ENCODE measurements around the gene FARP1. TPM values are rescaled to one million over a fixed set of nuclear protein-coding genes. Genes with fewer than 3 reads are reported as not detected.

Gene FARP1
- total RNA-seq, 4 donors from 2014 or later: 103 to 172 (median 129) TPM

DNA sequence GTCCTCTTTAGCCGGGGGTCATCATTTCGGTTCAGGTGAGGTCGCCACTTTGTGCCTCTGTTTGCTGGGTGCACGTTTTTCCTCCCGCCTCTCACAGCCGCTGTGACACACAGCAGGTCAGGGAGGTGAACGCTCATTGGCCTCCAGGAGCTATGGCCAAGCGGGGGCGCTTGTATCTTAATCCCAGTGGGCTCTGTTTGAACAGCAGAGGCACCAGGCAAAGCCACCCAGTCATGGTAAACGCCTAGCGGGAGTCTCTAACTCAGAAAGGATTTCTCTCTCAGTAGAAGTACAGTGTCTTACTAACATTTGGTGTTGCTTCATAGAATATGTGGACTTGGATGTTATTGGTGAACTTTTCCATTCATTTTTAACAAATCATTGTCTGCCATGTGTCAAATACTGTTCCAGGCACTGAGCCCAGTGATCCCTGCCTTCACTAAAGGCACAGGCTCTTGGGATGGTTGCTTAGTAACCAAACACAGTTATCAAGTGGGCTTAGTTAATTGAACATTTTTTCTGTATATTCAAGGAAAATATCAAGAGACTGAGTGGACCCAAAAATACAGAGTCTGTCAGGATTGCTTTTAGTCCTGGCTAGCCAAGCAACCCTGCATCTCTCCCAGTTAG lies 247.3 kb downstream of the FARP1 start:
- intact Hi-C loops (cut with DNase I): no loop called here
- no peak for TF ChIP-seq POLR2A (IDR thresholded peaks at IDR 0.05)
- TF ChIP-seq, protein P1, sequence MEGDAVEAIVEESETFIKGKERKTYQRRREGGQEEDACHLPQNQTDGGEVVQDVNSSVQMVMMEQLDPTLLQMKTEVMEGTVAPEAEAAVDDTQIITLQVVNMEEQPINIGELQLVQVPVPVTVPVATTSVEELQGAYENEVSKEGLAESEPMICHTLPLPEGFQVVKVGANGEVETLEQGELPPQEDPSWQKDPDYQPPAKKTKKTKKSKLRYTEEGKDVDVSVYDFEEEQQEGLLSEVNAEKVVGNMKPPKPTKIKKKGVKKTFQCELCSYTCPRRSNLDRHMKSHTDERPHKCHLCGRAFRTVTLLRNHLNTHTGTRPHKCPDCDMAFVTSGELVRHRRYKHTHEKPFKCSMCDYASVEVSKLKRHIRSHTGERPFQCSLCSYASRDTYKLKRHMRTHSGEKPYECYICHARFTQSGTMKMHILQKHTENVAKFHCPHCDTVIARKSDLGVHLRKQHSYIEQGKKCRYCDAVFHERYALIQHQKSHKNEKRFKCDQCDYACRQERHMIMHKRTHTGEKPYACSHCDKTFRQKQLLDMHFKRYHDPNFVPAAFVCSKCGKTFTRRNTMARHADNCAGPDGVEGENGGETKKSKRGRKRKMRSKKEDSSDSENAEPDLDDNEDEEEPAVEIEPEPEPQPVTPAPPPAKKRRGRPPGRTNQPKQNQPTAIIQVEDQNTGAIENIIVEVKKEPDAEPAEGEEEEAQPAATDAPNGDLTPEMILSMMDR (IDR thresholded peaks at IDR 0.05): no peak
- H3K36me3 ChIP-seq: peaks cover 0 to 6% of the 10 kb centered on the region in 2 donors
- H3K27me3 ChIP-seq: no peaks in the 10 kb centered on the region
- peaks cover 40 to 51% of the 10 kb centered on the region in 2 donors for H3K4me1 ChIP-seq
- DNase-seq: no peak
- 82 to 97% methylated on average over 10 to 11 of the region's 11 CpGs for WGBS, 2 donors
- H3K9me3 ChIP-seq: no peaks in the 10 kb centered on the region
- H3K27ac ChIP-seq: peak overlapping the region in 2 of 3 donors; percentile 2 to 32
- H3K4me3 ChIP-seq (replicated peaks in 1 of 3): no peak overlapping the region

DNA sequence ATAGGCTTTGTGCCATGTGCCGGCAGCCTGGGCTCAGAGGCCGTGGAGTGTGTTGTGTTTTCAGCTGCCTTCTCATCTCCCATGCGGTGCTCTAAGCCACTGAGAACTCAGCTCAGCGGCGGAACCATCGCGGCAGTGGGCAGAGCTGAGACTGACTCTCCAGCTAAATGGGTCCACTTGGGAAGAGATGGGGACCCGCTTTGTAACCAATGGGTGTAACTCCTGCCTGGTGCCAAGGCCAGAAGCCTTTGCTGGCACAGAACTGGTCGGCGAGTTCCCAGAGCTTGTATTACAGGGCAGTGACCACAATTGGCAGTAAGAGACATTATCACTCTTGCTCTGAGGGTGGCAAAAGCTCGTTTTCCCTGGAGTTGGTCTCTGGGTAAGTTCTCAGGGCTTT lies 251.0 kb downstream of the FARP1 start:
- peaks cover 0 to 8% of the 10 kb centered on the region in 2 donors for H3K36me3 ChIP-seq

DNA sequence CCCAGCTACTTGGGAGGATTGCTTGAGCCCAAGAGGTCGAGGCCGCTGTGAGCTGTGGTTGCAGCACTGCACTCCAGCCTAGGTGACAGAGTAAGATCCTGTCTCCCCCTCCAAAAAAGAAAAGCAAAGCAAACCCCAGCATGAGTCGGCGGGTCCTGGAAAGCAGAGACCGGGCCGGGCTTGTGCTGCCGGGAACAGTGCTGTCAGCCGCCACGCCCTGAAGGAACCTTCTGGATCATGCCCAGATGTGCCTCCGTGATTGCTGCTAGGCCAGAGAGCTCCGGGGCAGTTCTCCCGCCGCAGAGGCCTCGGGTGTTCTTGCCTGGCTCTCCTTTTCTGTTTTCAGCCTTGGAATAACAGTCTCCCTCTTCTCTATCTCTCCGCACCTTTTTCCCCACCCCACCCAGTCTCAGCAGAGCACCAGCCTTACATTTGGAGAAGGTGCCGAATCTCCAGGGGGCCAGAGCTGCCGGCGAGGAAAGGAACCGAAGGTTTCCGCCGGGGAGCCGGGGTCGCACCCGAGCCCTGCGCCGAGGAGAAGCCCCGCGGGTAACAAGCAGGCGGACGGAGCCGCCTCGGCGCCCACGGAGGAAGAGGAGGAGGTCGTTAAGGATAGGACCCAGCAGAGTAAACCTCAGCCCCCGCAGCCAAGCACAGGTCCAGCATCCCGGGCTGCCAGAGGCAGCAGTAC lies 252.1 kb downstream of the FARP1 start:
- TF ChIP-seq POLR2A (IDR thresholded peaks at IDR 0.05): no peak
- TF ChIP-seq, protein P1 (IDR thresholded peaks at IDR 0.05): no peak
- no peaks in the 10 kb centered on the region for H3K9me3 ChIP-seq
- peaks cover 55 to 58% of the 10 kb centered on the region in 2 donors for H3K4me1 ChIP-seq
- H3K4me3 ChIP-seq (replicated peaks in 1 of 3): no peak overlapping the region
- no peaks in the 10 kb centered on the region for H3K27me3 ChIP-seq
- 93 to 95% methylated on average over 37 of the region's 37 CpGs for WGBS, 2 donors
- peak overlapping the region in 1 of 3 donors; percentile 77 for H3K27ac ChIP-seq
- no peak for DNase-seq
- peaks cover 0 to 8% of the 10 kb centered on the region in 2 donors for H3K36me3 ChIP-seq
- intact Hi-C loops (cut with DNase I): no loop called here

More for the DNA sequence above, 251.0 kb downstream of the FARP1 start:
- 55 to 58% methylated on average over 8 to 11 of the region's 11 CpGs for WGBS, 2 donors
- intact Hi-C loops (cut with DNase I): no loop called here
- no peaks in the 10 kb centered on the region for H3K9me3 ChIP-seq
- peaks cover 47 to 49% of the 10 kb centered on the region in 2 donors for H3K4me1 ChIP-seq
- peak; percentile 61 to 62 for DNase-seq
- H3K4me3 ChIP-seq (replicated peaks in 1 of 3): no peak overlapping the region
- peak overlapping the region; percentile 43 to 77 (median 62) for H3K27ac ChIP-seq
- no peaks in the 10 kb centered on the region for H3K27me3 ChIP-seq
- TF ChIP-seq, protein P1 (IDR thresholded peaks at IDR 0.05): no peak
- TF ChIP-seq POLR2A (IDR thresholded peaks at IDR 0.05): no peak

DNA sequence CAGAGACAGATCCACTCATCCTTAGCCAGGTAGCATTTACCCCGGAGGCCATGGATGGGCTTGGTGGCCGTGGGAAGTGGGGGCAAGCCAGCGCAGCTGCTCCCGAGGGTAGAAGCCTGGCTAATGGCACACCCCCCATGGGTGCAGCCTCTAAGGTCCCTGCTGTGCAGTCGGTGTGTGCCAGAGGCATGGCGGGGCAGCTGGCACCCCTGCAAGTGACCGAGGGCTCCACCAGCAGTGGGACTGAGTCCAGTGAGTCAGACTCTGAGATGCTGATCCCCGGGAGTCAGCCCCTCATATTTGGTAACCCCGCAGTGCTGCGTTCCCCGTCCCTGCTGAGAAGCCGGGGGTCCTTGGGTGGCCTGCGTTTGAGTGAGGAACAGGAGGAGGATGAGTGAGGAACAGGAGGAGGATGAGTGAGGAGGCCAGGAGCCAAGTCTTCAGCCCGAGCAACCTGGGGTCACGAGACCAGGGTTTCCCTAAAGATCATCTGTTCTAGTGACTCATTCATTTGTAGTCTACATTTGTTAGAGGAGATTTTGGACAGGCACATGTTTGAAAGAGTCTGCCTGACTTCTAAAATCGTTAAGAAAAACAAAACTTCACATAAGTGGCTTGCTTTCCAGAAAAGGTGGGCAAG lies 253.3 kb downstream of the FARP1 start:
- H3K27me3 ChIP-seq: no peaks in the 10 kb centered on the region
- TF ChIP-seq POLR2A (IDR thresholded peaks at IDR 0.05): no peak
- TF ChIP-seq, protein P1 (IDR thresholded peaks at IDR 0.05): no peak
- no peaks in the 10 kb centered on the region for H3K9me3 ChIP-seq
- peak; percentile 59 to 66 for DNase-seq
- WGBS, 2 donors: 57 to 60% methylated on average over 9 to 13 of the region's 16 CpGs
- H3K4me3 ChIP-seq (replicated peaks in 1 of 3): no peak overlapping the region
- H3K27ac ChIP-seq: peak overlapping the region; percentile 22 to 88 (median 76)
- H3K36me3 ChIP-seq: peaks cover 0 to 8% of the 10 kb centered on the region in 2 donors
- intact Hi-C loops (cut with DNase I): no loop called here
- H3K4me1 ChIP-seq: peaks cover 46 to 63% of the 10 kb centered on the region in 2 donors
